Stomach (tissue), 9 donors: ENCODE results near the gene JADE1. TPM values are rescaled to one million over a fixed set of nuclear protein-coding genes. Genes with fewer than 3 reads are reported as not detected.

ENCODE experiments used
- DNase-seq, 2 donors: peaks; one replicate each; pipeline versions ENCODE4 v3.0.0 to v3.0.0-alpha.2; 2013 to 2019
- H3K27ac ChIP-seq, 5 donors: fragments of 200-600 bp in 4 of 5; sonication (generic) in 4 of 5; one replicate each; pipeline ENCODE4 v1.5.1; 2013 to 2019; ENCODE audit warnings: mild to moderate bottlenecking in 1 of 5, moderate library complexity in 1 of 5
- H3K27me3 ChIP-seq, 3 donors: fragments of 200-600 bp; sonication (generic); one replicate each; pipeline ENCODE4 v1.5.1; 2017 to 2019; ENCODE audit warnings: mixed run types in 1 of 3
- H3K36me3 ChIP-seq, 4 donors: fragments of 200-600 bp; sonication (generic); 1 replicate in 3 of 4; 2 replicates in 1 of 4; pipeline ENCODE4 v1.5.1; 2016 to 2019
- H3K4me1 ChIP-seq, 4 donors: fragments of 200-600 bp; sonication (generic); one replicate each; pipeline ENCODE4 v1.5.1; 2016 to 2019
- H3K4me3 ChIP-seq, 4 donors: fragments of 200-600 bp; sonication (generic) in 3 of 4; one replicate each; pipeline ENCODE4 v1.5.1; 2016 to 2019; ENCODE audit warnings: mild to moderate bottlenecking in 1 of 4
- H3K9me3 ChIP-seq, 4 donors: fragments of 200-600 bp; sonication (generic); one replicate each; pipeline ENCODE4 v1.5.1; 2016 to 2019
- EP300 ChIP-seq: sonication (generic); formaldehyde crosslinking; IDR thresholded peaks from one replicate; pipeline ENCODE4 v1.6.1; 2017; ENCODE audit warnings: antibody characterized with exemption
- POLR2A ChIP-seq, 4 donors: fragments of 450-650 bp; IDR thresholded peaks; one replicate each; pipeline ENCODE4 v1.6.1; 2016; ENCODE audit warnings: antibody characterized with exemption in 4 of 4, control low read depth in 2 of 4, mild to moderate bottlenecking in 1 of 4, moderate library complexity in 1 of 4
- POLR2AphosphoS5 ChIP-seq, 3 donors: sonication (generic); formaldehyde crosslinking; IDR thresholded peaks; one replicate each; pipeline ENCODE4 v1.6.1; 2016; ENCODE audit warnings: antibody characterized with exemption in 3 of 3
- WGBS, 5 donors: extraction: QIAGEN DNeasy Blood & Tissue Kit in 3 of 5; methylation state at CpG; one replicate each; pipeline versions ENCODE4 v1.1.5 to v1.1.7; 2013 to 2018; 5-methylcytosine and 5-hydroxymethylcytosine counted together
- intact Hi-C: fragments of 100-400 bp; cut with DNase I; formaldehyde crosslinking; loops from one replicate; pipeline ENCODE4 v1.15.1; 2023; ENCODE audit warnings: low total_unique reads
- polyA plus RNA-seq, 3 donors: library from polyadenylated mRNA; stranded (reverse); fragments of 200-250 nt; gene quantifications; one replicate each; pipeline ENCODE4 v1.2.3, GENCODE V29; 2013
- total RNA-seq, 5 donors: library from RNA; depleted of rRNA; stranded (reverse); fragments of >200 nt; gene quantifications; one replicate each; pipeline versions ENCODE4 v1.1.0 to v1.2.3, GENCODE V29; 2014 to 2016
- TF ChIP-seq, protein P1 (sequence below), 7 experiments: fragments of 450-650 bp in 4 of 7; fragments of 200-600 bp in 3 of 7; sonication (generic) in 3 of 7; IDR thresholded peaks; one replicate each; pipeline ENCODE4 v1.5.1; 2016 to 2019; ENCODE audit warnings: antibody characterized with exemption in 7 of 7, control low read depth in 2 of 7, mild to moderate bottlenecking in 1 of 7
- donor health status: healthy with polysubstance abuse.
- donor health status: Bipolar disorder and iron deficiency.
- donor health status: healthy.

Gene JADE1
- total and polyA plus RNA-seq, 8 donors: 11.2 to 57.2 (median 22.0) TPM

DNA sequence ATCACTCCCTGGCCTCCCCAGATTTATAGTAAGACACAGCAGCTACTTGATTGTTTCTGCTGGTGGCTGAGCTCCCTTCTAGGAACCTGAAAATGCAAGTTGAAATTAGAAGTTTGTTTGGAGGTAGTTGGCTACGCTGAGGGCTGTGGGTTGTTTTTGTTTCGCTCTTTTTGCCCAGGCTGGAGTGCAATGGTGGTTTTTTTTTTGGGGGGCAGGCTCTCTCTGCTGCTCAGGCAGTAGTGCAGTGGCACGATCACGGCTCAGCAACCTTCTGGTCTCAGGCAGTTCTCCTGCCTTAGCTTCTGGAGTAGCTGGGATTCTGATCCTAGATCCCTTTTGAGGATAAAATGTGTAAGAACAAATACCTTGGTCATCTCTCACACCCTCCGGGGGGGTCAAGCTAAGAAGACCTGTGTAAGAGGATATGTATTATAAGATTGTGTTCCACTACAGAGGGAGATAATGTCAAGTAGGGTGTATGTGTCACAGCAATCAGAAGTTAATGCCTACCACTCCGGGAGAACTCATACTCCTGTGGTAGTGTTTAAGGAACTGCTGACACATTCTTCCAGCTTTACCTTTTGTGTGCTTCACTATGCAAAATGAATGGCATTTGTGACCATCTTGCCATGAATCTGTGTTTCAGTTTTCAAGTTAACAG lies 9.7 kb downstream of the JADE1 start:
- no peak overlapping the region for H3K27ac ChIP-seq
- no peaks in the 10 kb centered on the region for H3K36me3 ChIP-seq
- TF ChIP-seq EP300: no peak
- no peak for TF ChIP-seq POLR2AphosphoS5 (IDR thresholded peaks at IDR 0.05)
- TF ChIP-seq POLR2A (IDR thresholded peaks at IDR 0.05): no peak
- TF ChIP-seq, protein P1, sequence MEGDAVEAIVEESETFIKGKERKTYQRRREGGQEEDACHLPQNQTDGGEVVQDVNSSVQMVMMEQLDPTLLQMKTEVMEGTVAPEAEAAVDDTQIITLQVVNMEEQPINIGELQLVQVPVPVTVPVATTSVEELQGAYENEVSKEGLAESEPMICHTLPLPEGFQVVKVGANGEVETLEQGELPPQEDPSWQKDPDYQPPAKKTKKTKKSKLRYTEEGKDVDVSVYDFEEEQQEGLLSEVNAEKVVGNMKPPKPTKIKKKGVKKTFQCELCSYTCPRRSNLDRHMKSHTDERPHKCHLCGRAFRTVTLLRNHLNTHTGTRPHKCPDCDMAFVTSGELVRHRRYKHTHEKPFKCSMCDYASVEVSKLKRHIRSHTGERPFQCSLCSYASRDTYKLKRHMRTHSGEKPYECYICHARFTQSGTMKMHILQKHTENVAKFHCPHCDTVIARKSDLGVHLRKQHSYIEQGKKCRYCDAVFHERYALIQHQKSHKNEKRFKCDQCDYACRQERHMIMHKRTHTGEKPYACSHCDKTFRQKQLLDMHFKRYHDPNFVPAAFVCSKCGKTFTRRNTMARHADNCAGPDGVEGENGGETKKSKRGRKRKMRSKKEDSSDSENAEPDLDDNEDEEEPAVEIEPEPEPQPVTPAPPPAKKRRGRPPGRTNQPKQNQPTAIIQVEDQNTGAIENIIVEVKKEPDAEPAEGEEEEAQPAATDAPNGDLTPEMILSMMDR (IDR thresholded peaks at IDR 0.05): no peak
- no peaks in the 10 kb centered on the region for H3K9me3 ChIP-seq
- H3K4me1 ChIP-seq: peaks cover 14 to 93% (median 61%) of the 10 kb centered on the region in 4 donors
- intact Hi-C loops: no loop called here
- no peaks in the 10 kb centered on the region for H3K27me3 ChIP-seq
- 57 to 83% (median 79%) methylated on average over 6 of the region's 6 CpGs for WGBS, 5 donors
- no peak overlapping the region for H3K4me3 ChIP-seq
- no peak for DNase-seq

DNA sequence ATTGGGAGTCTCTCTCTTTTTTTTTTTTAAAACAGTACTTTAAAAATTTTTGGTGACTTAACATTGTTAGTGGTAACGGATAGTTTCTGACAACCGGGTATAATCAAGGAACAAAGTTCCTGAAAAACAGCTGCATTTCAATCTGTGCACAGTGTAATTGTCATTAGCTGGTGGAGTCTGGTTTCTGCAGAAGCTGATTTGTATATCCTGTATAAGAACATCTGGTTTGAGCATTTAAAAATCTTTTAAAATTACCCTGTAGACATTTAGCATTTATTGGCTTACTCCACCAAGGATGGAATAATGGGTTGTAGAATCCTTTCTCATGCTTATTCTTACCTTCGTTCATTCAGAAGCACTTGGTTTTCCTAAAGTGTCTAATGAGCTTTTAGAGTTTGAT lies 11.2 kb downstream of the JADE1 start:
- no peak for DNase-seq
- TF ChIP-seq, protein P1 (IDR thresholded peaks at IDR 0.05): no peak
- no peak for TF ChIP-seq POLR2AphosphoS5 (IDR thresholded peaks at IDR 0.05)
- no peak for TF ChIP-seq EP300
- TF ChIP-seq POLR2A (IDR thresholded peaks at IDR 0.05): no peak
- Histone ChIP-seq H3K27ac (no peak overlapping the region), H3K36me3 (no peaks in the 10 kb centered on the region), H3K4me3 (no peak overlapping the region), H3K27me3 (no peaks in the 10 kb centered on the region), H3K9me3 (no peaks in the 10 kb centered on the region), H3K4me1 (peaks cover 26 to 94% (median 66%) of the 10 kb centered on the region in 4 donors)
- intact Hi-C loops: no loop called here
- 65 to 77% (median 72%) methylated on average over 3 of the region's 3 CpGs for WGBS, 5 donors

DNA sequence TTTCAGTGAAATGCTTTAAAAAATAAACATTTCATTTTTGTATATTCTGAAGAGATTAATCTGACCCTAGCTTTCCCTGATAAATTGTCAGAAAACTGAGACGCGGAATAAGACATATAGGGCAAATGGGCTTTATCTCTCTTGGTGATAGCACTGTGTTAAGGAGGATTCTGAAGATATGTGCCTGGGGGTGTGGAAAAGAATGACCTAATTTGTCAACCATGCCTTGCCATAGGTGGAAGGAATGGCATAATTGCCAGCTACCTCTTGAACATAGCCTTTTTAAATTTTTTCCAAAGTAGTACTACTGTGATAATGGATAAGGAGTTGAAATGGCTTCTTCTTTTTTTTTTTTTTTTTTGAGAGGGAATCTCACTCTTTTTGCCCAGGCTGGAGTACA lies 11.7 kb downstream of the JADE1 start:
- no peak overlapping the region for H3K27ac ChIP-seq
- no peaks in the 10 kb centered on the region for H3K9me3 ChIP-seq
- H3K36me3 ChIP-seq: no peaks in the 10 kb centered on the region
- peaks cover 31 to 95% (median 66%) of the 10 kb centered on the region in 4 donors for H3K4me1 ChIP-seq
- no peak overlapping the region for H3K4me3 ChIP-seq
- WGBS, 5 donors: 72 to 93% (median 83%) methylated on average over 2 of the region's 2 CpGs
- intact Hi-C loops: no loop called here
- no peaks in the 10 kb centered on the region for H3K27me3 ChIP-seq
- TF ChIP-seq, protein P1 (IDR thresholded peaks at IDR 0.05): no peak
- TF ChIP-seq POLR2AphosphoS5 (IDR thresholded peaks at IDR 0.05) (no peak), EP300 (no peak), POLR2A (IDR thresholded peaks at IDR 0.05) (no peak)
- no peak for DNase-seq

DNA sequence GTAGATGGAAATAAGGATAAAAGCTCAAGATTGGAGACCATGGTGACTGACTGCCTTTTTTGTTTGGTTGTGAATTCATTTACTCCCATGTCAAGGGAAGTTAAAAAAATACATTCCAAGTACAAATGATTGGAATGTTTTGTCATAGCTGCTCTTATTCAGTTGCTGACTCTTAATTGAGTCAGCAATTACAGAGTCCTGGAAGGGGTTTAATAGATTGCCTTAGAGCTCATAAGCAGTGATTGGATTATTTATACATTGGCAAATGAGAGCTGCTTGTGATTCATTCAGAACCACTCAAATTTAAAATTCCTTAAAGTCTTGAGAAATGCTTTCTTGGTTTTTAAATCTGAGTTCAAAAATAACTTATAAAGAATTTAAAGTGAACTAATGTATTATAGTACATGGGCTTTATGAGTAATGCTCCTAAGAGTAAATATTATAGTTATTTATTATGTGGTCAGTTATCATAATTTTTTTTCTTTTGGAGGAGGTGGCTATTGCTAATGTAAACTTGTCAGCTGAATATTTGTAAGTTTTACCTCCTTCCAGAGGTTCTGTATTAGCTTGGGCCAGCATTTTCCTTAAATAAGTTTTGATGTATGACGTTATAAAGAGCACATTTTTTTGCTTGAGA lies 13.6 kb downstream of the JADE1 start:
- H3K27ac ChIP-seq: peak overlapping the region in 1 of 5 donors; percentile 47
- WGBS, 5 donors: 18 to 35% (median 32%) methylated on average over 1 of the region's 1 CpG

More for the DNA sequence above, 13.6 kb downstream of the JADE1 start:
- no peaks in the 10 kb centered on the region for H3K36me3 ChIP-seq
- no peak overlapping the region for H3K4me3 ChIP-seq
- TF ChIP-seq, protein P1 (IDR thresholded peaks at IDR 0.05): no peak
- TF ChIP-seq POLR2AphosphoS5 (IDR thresholded peaks at IDR 0.05): peak in 1 of 3 donors; percentile 15
- no peak for DNase-seq
- H3K9me3 ChIP-seq: no peaks in the 10 kb centered on the region
- H3K27me3 ChIP-seq: no peaks in the 10 kb centered on the region
- intact Hi-C loops: no loop called here
- peaks cover 47 to 100% (median 72%) of the 10 kb centered on the region in 4 donors for H3K4me1 ChIP-seq
